ENCODE measurements around the gene EEPD1.

The EEPD1 gene

DNA sequence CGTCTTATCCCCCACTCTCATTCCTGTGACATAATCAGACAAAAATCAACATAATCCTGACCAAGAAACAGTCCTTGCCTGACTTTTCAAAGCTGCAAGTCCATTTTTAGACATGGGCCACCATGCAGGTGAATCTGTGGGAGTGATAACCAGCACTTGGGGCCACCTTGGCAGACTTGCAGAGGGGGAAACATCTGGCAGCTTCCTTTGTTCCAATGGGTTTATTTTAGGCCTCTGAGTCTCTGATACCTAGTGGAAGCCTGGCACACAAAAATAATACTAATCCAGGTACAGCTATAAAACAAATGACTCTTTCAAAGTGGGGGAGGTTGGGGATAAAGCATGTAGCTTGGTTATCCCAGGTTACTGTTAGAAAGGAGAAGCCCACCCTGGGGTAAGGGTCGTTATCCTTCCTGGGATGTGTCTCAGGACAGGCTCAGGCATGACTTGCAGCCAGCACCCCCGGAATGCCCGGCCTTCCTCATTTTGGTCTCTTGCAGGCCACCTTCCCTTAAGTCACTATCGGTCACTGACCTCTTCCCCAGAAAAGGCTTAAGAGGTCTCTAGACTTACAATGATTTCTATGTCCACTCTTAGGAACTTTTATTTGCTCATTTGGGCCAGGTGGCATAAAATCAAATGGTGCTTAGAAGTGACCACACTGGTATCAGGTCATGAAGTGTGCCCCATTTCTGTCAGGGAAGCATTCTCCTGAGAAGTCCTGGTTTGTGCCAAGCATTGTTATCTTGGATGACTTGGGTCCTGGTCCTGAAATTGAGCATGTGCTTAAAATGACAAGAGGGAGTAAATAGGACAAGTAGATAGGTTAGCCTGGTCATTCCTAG is 37.6 kb downstream of the EEPD1 start:
- no peak for DNase-seq (ENCODE audit: low spot score)

DNA sequence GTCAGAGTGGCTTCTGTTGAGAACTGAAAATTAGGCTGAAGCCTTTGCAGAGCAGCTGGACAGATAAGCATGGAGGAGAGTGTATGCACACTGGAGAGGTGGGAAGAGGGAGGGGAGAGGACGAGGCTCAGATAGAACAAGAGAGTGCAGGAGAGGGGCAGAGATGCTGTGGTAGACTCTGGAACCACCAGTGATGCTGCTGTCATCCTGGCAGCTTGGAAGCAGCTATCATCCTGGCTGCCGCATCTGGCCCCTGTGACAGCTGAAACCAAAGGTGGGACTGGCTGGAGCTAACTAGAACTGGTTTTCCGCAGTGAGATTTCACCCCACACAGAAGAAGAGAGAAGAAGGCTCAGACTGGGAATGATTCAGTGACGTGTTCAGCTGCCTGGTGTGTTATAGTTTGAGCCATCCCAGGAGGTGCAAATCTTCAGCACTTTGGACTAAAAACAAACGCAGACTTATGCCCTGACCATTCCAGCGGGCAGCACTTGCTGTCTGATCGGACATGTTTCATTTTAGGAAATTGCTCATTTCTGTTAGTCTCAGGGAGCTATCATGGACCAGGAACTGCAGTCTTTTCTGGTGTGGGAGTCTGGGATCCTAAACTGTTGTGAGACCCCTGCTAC is 38.4 kb downstream of the EEPD1 start:
- DNase-seq (ENCODE audit: low spot score): no peak

DNA sequence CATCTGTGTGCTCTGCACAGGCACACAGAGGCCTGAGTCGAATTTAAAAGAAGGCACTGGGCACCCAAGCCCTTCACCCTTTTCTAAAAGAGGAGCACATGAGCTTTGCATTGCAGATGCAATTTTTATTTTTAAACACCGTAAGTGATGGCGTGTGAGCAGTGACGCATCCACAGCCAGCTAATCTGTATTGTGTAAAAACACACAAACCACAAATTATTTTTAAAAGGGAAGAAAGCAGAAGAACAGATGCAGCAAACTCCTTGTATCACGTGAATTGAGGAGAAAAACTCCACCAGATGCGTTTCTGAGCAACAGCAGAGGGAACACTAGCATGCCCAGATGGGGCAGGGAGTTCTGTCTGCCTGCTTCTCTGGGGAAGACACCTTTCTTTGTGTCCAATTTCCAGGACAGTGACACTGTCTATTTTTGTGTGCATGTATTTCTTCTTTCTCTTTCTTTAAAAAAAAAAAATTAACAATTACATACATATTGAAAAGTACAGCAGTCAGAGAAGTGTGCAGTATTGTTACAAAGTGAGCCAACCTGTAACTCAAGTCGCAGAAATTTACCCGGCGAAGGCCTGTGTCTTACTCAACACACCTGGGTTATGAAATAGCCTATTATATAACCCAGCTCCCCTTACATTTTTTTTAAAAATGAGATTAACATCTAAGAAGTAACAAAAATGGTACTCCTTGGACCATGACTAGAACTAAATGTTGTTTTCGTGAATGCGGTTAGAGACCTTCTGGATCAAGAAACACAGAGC is 39.2 kb downstream of the EEPD1 start:
- no peak for DNase-seq (ENCODE audit: low spot score)

DNA sequence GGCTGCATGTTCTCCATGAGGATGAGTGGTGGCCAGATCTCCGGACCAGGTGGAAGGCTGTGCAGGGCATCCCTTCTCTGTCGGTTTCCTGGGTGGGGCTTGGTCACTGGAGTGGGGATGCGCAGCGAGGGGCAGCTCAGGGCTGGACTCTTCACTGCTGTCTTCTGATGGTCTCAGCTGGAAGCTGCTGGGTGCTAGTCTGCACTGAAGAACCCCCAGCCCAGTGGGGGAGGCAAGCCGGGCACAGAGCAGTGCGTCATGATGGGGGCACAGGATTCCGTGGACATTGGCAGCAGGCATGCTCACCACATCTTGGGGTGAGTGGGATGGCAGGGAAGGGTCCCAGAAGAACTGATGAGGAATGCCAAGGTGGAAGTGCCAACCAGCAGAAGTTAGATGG is 39.8 kb downstream of the EEPD1 start:
- DNase-seq (ENCODE audit: low spot score): no peak

DNA sequence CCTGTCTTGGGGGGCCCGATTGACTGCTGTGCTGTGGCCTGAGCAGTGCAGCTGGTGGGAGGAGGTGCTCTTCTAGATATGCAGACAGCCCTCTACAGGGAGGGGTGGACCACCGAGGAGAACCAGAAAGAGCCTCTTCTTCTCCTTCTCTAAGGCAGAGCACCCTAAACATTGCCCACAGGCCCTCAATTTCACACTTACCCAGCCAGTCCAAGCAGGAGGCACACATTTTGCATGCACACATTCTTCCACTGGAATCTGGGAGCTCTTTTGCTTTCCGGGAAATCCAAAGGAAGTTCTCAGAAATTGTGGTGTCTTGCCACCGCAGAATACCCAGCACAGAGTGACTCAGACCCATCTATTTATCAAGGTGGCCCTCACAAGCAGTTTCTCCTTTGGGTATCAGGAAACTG is 45.8 kb downstream of the EEPD1 start:
- DNase-seq (ENCODE audit: low spot score): no peak

DNA sequence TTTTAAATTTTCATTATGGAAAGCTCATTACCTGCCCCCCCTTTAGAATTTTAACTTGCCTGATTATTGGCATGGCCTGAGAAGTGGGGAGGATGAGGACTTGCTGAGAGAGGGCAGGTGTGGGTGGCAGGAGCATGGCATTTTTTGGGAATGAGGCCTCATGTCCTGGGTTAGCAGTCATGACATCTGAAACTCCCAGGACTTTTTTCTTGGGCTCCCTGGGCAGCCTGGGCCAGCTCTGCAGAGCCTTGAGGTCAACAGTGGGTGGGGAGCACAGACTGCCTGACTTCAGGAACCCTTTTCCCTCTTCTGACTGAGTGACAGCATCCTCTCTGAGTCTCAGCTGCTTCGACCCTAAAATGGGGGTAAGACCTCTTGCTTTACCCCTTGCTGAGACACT is 46.3 kb downstream of the EEPD1 start:
- no peak for DNase-seq (ENCODE audit: low spot score)

DNA sequence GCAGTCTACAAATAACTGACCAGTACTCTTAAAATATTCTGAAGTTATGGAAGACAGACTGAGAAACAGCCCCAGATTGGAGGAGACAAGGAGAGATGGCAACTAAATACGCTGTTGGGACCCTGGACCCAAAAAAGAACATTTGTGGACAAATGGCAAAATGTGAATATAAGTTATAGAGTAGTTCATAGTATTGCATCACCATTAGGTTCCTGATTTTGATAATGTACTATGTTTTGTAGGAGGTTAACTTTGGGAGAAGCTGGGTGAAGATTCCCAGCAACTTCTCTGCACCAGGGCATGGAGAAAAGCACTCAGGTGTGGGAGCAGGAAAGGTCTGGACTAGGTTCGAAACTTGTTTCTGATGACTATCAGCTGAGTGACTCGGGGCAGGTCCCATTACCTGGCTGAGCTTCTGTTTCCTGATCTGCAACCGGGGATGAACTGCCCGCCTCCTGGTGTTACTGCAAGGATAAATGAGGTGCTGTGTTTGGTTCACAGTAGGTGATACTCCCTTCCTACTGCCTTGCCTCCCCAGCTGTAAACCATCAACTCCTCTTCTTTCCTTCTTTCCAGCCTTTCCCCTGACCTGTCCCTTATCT is 48.2 kb downstream of the EEPD1 start:
- DNase-seq (ENCODE audit: low spot score): no peak

DNA sequence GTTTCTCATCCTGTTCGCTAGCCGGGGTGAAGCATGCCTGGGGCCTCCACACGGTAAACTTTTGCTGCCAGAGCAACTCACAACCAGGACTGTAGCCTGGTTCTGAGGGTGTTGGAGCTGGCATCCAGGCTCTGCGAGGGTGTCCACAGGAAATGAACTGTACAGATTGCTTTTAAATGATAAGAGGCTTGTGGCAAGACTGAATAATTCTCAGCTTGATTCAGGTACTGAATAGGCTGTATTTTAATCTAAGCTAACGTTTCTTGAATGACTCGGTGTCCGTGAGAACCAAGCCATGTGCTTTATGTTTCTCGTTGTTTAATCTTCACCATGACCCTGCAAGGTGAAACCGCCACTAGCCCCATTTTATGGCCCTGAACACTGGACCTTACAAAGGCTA is 49.3 kb downstream of the EEPD1 start:
- DNase-seq (ENCODE audit: low spot score): no peak

DNA sequence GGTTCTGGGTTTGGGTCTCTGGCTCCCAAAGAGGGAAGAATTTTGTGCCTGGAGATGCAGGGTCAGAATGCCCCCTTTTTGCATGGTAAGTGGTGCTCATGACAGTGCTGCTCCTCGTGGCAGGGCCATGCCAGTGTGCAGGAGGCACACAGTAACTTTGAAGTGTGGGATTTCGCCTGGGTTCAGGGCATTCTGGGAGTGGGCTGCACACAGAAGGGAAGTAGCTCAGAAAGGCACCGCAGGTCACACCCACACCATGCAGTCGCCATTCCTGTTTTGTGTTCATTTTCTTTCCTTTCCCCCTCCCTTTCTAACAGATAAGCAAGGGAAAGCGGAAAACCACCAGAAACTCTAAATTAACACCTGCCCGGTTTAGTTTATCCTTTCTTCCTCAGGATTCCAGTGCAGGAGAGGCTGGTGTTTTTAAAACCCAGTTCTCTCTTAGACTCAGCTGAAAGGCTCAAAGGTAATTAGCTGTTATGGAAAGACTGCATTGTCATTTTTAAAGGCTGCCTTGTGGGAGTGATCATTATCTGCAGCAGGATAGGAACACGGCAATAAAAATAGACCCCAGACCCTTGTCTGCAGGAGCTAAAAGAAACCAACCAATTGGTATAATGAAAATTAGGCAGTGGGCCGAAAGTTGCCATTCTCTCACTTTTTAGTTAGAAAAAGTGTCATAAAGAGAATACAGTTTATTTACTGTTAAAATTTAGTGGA is 50.2 kb downstream of the EEPD1 start:
- DNase-seq (ENCODE audit: low spot score): no peak

DNA sequence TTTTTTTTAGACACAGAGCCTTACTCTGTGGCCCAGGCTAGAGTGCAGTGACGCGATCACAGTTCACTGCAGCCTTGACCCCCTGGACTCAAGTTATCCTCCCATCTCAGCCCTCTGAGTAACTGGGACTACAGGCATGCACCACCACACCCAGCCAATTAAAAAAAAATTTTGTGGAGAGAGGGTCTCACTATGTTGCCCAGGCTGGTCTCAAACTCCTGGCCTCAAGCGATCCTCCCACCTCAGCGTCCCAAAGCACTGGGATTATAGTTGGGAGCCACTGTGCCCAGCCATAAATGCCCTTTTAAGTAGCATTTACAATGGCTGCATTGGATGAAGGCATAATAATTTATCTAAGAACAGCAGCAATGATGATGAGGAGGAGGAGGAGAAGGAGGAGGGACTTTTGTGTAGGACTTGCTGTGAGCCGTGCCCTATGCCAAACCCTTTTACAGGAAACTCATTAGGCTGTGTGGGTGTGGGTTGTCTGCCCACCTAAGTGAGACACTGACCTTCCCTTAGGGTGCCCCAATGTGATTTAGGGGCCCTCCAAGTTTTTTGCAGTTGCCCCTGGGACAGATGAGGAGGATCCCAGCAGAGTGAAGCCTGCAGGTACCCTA is 51.1 kb downstream of the EEPD1 start:
- DNase-seq (ENCODE audit: low spot score): no peak

DNA sequence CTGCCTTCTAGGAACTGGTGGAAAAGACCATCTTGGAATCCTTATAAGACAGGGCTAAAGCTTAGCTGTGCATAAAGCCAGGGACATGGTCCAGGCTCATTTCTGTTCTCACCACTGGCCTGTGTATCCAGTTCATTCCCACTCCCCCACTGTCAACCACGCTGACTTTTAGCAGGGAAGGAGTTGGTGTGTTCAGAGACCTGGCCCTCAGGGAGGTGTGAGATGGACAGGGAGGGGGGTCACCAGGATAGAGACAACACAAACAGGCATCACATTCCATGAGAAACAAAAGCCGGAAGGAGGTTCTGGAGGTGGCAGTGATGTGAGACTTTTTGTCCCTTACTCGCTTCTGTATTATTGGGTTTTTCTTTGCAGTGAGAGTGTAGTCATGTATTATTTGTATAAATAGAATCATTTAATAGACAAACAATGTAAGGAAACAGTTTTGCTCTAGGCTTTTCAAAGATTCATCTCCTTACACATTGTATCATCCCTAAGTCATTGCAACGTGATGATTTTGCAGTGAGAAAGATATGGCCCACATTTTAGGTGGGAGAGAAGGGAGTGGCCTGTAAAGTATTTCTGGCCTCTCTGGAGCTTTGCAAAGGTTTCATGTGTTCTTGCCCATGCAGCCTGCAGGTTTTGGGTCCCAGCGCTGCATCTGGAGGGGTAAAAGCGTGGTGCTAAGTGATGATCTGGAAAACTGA is 52.0 kb downstream of the EEPD1 start:
- no peak for DNase-seq (ENCODE audit: low spot score)

DNA sequence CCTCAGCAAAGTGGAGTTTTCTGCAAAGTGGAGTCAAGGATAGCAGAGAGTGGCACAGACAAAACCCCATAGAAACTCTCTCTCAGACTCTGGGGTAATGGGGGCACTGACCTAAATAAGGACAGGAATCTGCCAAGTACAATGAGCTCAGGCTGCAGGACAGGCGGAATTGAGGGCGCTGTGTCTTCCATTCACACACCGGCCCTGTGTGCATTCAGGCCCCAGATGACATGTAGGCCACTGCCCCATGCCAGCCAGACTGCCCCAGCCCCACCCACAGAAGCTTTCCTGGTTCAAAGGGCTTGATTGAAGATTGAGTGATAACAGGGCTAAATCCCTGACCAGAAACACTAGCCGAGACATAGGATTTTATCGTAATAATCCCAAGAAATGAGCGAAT is 52.7 kb downstream of the EEPD1 start:
- no peak for DNase-seq (ENCODE audit: low spot score)

DNA sequence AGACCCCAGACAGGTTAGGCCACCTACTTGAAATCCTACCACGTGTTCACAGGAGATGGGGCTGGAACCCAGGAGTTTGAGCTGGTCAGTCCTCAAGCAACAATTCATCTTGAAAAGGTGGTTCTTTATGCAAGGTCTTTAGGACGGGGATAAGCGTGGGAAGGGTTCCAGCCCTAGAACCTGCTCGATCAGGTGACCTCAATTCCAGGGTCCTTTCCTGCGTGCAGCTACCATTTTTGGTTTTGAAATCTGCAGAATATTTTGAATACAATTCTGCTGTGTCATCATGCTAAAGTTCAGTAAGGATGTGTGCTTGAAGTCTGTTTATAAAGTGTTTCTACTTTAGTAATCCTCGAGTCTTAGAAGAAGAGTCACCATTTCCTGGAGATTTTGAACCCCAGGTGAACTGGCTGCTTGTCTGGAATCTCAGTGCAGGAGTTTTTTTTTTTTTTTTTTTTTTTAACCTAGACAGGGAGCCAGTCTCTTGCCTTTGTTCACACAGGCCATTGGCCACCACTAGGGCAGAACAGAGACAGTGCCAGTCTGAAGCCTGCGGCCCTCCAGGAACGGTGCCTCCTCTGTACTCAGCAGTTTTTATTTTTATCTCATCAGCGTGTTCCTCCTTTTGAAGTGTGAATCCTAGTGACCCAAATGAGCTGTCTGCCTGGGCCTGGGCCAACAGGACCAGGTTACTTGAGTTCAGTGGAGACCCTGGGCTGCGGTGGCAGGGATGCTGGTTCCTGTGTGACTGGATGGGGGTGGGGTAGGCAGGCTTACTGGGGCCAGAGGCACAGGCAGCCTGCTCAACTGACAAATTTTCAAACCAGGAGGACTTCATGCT is 54.6 kb downstream of the EEPD1 start:
- DNase-seq (ENCODE audit: low spot score): peak; percentile 11

DNA sequence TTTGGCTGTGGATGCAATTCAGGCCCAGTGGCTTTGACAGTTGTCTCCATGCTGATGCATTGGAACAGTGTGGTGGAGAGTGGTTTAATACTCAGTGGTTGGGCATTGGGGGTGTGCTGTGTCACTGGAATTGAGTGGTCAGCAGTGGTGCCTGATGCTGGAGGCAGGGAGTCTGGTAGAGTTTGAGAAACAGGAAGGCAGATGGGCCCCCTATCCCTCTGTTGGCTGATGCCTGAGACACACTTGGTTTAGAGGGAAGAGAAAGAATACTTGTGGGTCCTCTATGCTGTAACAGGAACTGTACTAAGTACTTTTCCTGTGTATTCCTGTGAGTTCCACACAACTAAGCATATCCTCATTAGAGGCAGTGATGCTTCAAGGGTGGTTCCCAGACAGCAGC is 55.4 kb downstream of the EEPD1 start:
- DNase-seq (ENCODE audit: low spot score): no peak

DNA sequence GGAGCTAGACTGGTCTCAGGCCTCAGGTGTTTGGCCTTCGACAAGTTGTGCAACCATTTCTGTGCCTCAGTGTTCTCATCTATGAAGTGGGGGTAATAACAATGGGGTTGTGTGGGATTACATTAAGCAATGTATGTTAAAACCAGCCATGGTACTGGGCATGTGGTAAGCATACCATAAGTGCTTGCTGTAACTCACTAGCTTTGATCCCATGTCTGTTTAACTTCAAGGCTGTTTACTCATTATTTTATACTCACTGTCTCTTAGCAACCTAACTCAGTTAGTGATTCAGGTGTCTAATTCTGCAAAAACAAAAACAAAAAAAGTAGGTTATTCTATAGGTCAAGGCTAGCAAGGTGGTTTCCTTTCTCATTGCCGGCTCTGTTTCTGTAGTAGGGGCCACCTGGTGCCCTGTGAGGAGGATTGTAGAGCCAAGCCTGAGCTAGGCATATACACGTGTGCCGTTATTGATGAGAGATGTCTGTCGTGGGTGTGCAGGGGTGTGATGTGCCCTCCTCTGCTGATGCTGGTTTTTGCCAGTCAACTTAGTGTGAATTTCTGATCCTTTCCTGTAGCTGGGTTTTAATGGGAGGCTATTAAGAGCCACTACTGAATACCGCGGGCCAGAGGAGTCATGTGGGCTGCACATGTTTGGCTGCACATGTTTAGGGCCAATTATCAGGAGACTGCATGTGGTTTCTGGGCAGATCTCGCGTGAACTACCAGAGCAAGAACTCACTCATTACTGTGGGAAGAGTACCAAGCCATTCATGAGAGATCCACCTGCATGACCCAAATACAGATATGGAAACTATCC is 56.2 kb downstream of the EEPD1 start:
- no peak for DNase-seq (ENCODE audit: low spot score)

DNA sequence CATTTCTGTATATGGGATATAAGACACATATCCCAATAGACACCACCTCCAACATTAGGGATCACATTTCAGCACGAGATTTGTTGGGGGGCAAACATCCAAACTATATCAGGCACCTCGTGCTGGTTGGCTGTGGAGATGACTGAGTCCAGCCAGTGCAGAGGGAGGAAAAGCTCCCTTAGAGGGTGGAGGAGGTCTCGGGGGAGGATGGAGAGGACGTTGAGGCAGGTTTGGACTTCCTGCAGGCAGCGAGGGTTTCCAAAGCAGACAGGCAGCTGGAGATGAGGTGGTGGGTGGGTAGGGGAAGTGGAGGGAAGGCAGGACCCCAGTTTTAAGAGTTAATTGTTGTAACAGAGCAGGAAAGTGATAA is 56.7 kb downstream of the EEPD1 start:
- DNase-seq (ENCODE audit: low spot score): no peak

DNA sequence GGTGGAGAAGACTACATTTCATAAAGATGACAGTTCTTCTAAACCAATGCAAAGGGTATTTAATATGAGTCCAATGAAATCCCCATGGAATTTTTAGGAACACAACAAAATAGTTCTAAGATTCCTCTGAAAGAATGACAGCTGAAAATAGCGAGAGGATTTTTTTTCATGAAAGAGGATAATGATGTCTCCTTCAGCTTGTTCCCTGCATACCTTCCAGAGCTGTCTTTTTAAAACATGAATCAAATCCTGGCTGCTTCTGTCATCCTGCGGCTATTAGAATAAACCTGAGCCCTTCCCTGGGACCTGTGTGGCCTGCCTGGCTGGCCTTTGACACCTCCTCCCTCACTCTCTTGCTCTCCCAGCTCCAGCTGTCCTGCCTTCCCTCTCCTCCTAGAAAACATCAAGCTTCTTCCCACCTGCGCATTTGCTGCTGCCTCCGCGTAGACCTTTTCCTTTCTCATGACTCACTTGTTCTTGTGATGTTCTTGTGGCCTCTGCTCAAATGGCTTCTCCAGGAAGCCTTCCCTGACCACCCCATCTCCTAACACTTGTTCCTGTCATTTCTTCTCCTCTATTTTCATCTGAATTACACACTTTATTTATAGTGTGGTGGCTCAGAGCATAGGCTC is 57.4 kb downstream of the EEPD1 start:
- DNase-seq (ENCODE audit: low spot score): no peak

DNA sequence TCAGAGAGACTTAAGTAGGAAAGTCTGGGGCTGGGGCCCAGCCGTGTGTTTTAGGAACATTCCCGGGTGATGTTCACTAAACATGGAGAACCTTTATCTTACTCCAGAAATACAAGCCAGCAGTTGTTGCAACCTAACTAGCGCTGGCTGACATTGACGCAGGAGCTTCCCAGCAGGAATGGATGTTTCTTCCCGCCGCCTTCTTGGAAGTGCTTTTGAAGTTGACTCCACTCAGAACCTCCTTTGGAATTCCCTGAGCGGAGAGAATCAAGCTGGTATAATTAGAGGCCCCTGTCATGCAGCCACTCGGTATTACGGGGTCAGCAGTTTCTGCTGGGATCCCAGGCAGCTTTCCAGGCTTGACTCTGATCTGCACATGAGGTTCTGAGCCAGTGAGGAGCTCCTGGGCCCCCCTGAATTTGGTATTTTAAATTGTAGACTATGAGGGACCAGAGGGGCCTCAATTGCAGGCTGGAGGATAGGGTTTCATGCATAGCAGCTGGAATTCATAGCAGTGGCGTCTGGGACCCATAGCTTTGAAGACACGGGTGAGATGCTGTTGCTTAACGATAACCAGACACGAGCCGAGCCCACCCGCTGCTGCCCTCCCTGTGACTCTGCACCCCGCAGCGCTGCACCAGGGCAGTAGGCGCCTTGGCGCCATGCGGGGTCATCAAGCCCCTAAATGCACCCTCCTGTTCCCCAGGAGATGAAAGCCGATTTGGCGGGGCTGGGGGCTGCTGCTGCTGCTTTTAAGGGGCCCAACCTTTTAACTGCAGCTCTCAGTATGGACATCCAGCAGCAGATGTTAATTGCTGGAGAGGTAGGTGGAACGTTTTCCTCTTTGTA is 61.8 kb downstream of the EEPD1 start:
- no peak for DNase-seq (ENCODE audit: low spot score)
